GM12891 (cell line): ENCODE measurements around the gene WIPI1.
"Not testable (repeated sequence)": the region's sequence is repeated elsewhere in the genome, so short reads cannot be mapped to it uniquely, and the experiment has no call there.

ENCODE experiments used
- DNase-seq: peaks from one replicate; pipeline ENCODE4 v3.0.0; 2011; ENCODE audit warnings: low spot score; ENCODE audit not compliant: insufficient read length
- FAIRE-seq: peaks from 2 replicates; lab custom pipeline; 2011; peaks lifted over from hg19 to GRCh38; lab: Jason Lieb, UNC
- PAX5 ChIP-seq: IDR thresholded peaks from 2 replicates; pipeline ENCODE4 v1.6.1; 2011; ENCODE audit warnings: low read length, moderate library complexity, mild to moderate bottlenecking; ENCODE audit not compliant: insufficient read depth, severe bottlenecking
- POLR2A ChIP-seq: IDR thresholded peaks from 2 replicates; pipeline ENCODE4 v1.6.1; 2011; ENCODE audit warnings: low read depth, low read length, control low read depth
- POLR2AphosphoS5 ChIP-seq: IDR thresholded peaks from 2 replicates; pipeline ENCODE4 v1.6.1; 2011; ENCODE audit warnings: low read depth, low read length, control low read depth
- POU2F2 ChIP-seq: IDR thresholded peaks from 2 replicates; pipeline ENCODE4 v1.6.1; 2011; ENCODE audit warnings: low read depth, mild to moderate bottlenecking, control low read depth, low read length, moderate library complexity
- SPI1 ChIP-seq: IDR thresholded peaks from 2 replicates; pipeline ENCODE4 v1.6.1; 2011; ENCODE audit warnings: low read depth, low read length, control low read depth
- TAF1 ChIP-seq: IDR thresholded peaks from 2 replicates; pipeline ENCODE4 v1.6.1; 2011; ENCODE audit warnings: low read depth, low read length, control low read depth

WIPI1 gene

DNA sequence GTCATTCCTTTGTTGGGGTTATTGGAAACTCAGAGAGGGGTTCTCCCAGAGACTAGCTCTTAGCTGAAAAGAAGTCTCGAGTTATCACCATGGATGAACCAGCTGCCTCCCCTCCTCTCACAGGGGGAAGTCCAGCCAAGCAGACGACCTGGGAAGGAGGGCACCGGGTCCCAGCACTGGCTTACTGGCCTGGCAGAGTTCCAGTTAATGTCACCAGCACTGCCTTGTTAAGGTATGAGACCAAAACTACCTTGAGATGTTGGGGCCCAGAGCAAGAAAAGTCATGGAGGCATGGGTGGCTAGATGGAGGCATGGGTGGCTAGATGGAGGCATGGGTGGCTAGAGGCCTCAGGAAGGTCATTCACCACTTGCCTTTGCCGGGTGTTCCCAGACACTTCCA, 72.4 kb downstream of the WIPI1 start:
- TF ChIP-seq POLR2A (no peak), TAF1 (no peak), SPI1 (no peak), POU2F2 (no peak), PAX5 (no peak), POLR2AphosphoS5 (no peak)
- DNase-seq (no peak), FAIRE-seq (no peak)

DNA sequence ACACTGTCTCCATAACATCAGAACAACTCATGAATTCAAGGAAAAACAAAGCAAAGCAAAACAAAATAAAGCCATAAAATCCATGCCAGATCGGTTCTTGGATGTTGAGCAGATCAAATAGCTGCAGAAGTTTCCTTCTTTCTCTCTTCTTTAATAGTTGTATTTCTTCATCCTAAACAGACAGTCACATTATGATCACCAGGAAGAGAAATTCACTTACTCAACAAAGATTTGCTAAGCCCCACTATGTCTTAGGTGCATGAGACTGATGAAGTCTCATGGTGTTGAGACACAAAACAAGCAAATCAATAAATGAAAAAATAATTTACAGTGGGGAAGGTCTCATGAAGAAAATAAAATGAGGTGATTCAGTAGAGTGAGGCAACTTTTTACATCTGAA, 72.8 kb downstream of the WIPI1 start:
- DNase-seq (no peak), FAIRE-seq (no peak)
- no peak for TF ChIP-seq PAX5

DNA sequence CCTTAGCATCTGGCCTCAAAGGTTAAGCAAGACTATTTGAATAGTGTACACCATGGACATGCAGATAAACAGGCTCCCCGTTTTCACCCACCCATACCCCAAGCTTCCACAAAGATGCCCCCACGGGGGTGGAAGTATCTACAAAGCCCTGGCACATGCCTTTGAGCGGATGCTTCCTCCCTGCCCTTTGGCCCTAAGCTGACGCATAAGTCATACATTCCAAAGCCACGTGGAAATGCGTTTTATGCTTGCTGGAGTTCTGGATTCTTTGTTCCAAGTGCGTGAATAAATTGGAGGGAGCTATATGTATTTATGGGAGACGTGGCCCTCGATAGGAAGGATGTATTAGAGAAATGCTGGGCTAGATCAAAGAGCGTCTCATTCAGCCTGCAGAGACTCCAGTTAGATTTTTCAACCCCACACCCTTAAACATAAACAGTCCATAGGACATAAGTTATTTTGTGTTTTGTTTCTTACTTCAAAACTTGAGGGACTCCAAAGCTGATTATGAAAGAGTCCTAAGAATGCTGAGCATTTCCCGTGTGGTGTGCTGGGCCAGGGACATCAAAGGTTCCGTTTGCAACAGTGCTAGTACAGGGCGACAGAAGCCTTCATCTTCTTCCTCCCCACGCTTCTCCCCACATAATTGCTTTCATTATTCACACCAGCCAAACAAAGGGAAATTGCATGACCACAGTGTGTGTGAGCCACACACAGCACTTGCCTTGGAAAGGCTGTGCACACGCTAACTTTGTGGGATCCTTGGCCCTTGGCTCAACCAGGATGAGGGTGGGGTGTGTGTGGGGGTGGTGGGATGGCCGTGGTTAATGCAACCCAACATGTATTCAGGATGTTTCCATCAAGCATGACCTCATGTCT, 73.6 kb downstream of the WIPI1 start:
- TF ChIP-seq TAF1 (no peak), PAX5 (no peak), POU2F2 (no peak), POLR2A (no peak), POLR2AphosphoS5 (no peak), SPI1 (no peak)
- no peak for FAIRE-seq
- no peak for DNase-seq

GRCh38 chr17:68383120-68383442, 74.2 kb downstream of the WIPI1 start:
- DNase-seq = no peak
- TF ChIP-seq PAX5 (no peak), SPI1 (no peak), POLR2A (no peak)
- FAIRE-seq = no peak

DNA sequence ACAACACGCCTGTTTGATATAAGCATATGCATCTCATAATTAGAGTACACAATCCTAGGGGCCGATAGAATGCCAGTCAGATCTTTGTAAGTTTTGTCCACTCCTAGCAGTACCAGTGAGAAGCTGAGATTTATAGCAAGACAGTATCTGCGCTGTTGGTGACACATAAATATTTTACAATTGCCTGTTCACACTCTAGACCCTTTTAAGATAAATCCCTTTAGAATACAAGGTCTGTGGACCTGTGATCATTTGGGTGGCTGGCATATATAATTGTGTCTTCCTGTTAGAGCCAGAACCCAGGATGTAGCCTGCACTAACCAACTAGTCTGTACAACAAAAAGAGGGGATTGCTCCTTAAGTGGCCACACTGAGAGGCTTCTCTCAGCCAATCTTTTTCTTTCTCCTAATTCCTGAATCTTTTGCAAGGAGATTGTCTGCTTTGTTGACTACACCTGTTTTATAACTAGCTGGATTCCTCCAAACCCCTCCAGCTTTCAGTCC, 74.7 kb downstream of the WIPI1 start:
- TF ChIP-seq SPI1 (no peak), PAX5 (no peak), POU2F2 (no peak), TAF1 (no peak), POLR2AphosphoS5 (no peak), POLR2A (no peak)
- FAIRE-seq (no peak), DNase-seq (no peak)

GRCh38 chr17:68381076-68381900, 76.0 kb downstream of the WIPI1 start:
- no peak for TF ChIP-seq POU2F2
- no peak for TF ChIP-seq SPI1
- TF ChIP-seq POLR2A = no peak
- DNase-seq = no peak
- no peak for FAIRE-seq

GRCh38 chr17:68379692-68380677, 77.3 kb downstream of the WIPI1 start:
- TF ChIP-seq PAX5 = no peak
- FAIRE-seq = no peak
- no peak for DNase-seq

GRCh38 chr17:68379177-68379510, 78.2 kb downstream of the WIPI1 start:
- no peak for FAIRE-seq
- DNase-seq = no peak
- TF ChIP-seq TAF1 (no peak), SPI1 (no peak), POU2F2 (no peak), PAX5 (no peak), POLR2A (no peak), POLR2AphosphoS5 (no peak)

- FAIRE-seq (no peak), DNase-seq (no peak)
- TF ChIP-seq POLR2AphosphoS5 (no peak), SPI1 (no peak), POLR2A (no peak), POU2F2 (no peak), TAF1 (no peak), PAX5 (no peak)
Observed at GRCh38 chr17:68378268-68379176, 78.8 kb downstream of the WIPI1 start.

- TF ChIP-seq SPI1 (no peak), POU2F2 (no peak), PAX5 (no peak), POLR2AphosphoS5 (no peak), POLR2A (no peak), TAF1 (no peak)
- no peak for DNase-seq
- no peak for FAIRE-seq
Observed at GRCh38 chr17:68377771-68378267, 79.5 kb downstream of the WIPI1 start.

GRCh38 chr17:68376178-68376577, 81.1 kb downstream of the WIPI1 start:
- not testable (repeated sequence) for DNase-seq, FAIRE-seq
